Suprapubic skin (tissue), 4 donors: Measurements from ENCODE around the gene TEX51. TPM values are rescaled to one million over a fixed set of nuclear protein-coding genes. Genes with fewer than 3 reads are reported as not detected.

Source experiments
- DNase-seq, 2 donors: peaks; one replicate each; pipeline ENCODE4 v3.0.0-alpha.2; 2019; ENCODE audit warnings: low spot score in 2 of 2
- H3K27ac ChIP-seq: fragments of 200-600 bp; sonication (generic); one replicate; pipeline ENCODE4 v1.5.1; 2019
- H3K27me3 ChIP-seq: fragments of 200-600 bp; sonication (generic); one replicate; pipeline ENCODE4 v1.5.1; 2019
- H3K36me3 ChIP-seq: fragments of 200-600 bp; sonication (generic); one replicate; pipeline ENCODE4 v1.5.1; 2019
- H3K4me1 ChIP-seq: fragments of 200-600 bp; sonication (generic); one replicate; pipeline ENCODE4 v1.5.1; 2019
- H3K4me3 ChIP-seq: fragments of 200-600 bp; sonication (generic); one replicate; pipeline ENCODE4 v1.5.1; 2019; ENCODE audit warnings: mild to moderate bottlenecking
- H3K9me3 ChIP-seq: fragments of 200-600 bp; sonication (generic); one replicate; pipeline ENCODE4 v1.5.1; 2019
- EP300 ChIP-seq: sonication (generic); formaldehyde crosslinking; IDR thresholded peaks from one replicate; pipeline ENCODE4 v1.6.1; 2017; ENCODE audit warnings: antibody characterized with exemption
- POLR2A ChIP-seq, 2 donors: fragments of 450-650 bp; IDR thresholded peaks; one replicate each; pipeline ENCODE4 v1.6.1; 2017; ENCODE audit warnings: antibody characterized with exemption in 2 of 2, mild to moderate bottlenecking in 2 of 2, moderate library complexity in 2 of 2
- POLR2AphosphoS5 ChIP-seq, 3 donors: sonication (generic); formaldehyde crosslinking; IDR thresholded peaks; one replicate each; pipeline ENCODE4 v1.6.1; 2017; ENCODE audit warnings: antibody characterized with exemption in 3 of 3
- WGBS: methylation state at CpG from one replicate; pipeline ENCODE4 v1.1.5; 2018; 5-methylcytosine and 5-hydroxymethylcytosine counted together
- total RNA-seq, 4 donors: library from RNA; depleted of rRNA; stranded (reverse); fragments of >200 nt; gene quantifications; one replicate each; pipeline ENCODE4 v1.1.0, GENCODE V29; 2016
- TF ChIP-seq, protein P1 (sequence below), 2 donors: fragments of 200-600 bp in 1 of 2; fragments of 450-650 bp in 1 of 2; sonication (generic) in 1 of 2; IDR thresholded peaks; one replicate each; pipeline ENCODE4 v1.5.1; 2016 to 2019; ENCODE audit warnings: antibody characterized with exemption in 2 of 2, mild to moderate bottlenecking in 1 of 2, moderate library complexity in 1 of 2

The TEX51 gene
- not detected for total RNA-seq

DNA sequence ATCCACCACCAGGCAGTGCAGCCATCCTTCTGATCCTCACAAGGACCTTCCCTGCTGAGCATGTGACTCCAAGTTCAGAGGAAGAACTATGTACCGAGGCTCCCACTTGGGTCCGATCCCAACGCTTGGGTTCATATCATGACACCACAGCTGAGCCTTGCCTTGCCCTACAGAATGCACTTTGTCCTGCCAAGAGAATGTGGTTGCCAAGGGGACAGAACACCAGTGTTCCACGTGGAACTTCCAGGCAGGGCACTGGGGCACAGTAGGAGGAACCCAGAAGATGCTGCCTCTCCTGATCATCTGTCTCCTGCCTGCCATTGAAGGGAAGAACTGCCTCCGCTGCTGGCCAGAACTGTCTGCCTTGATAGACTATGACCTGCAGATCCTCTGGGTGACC, at the start of gene TEX51:
Gene TEX51 (plus strand): TSS at position 255 of the 400 bp plus-strand sequence. CDS start 29 bp downstream, at position 284.
- no peak for TF ChIP-seq POLR2A (IDR thresholded peaks at IDR 0.05)
- no peak for TF ChIP-seq EP300
- no peak for TF ChIP-seq POLR2AphosphoS5 (IDR thresholded peaks at IDR 0.05)
- TF ChIP-seq, protein P1, sequence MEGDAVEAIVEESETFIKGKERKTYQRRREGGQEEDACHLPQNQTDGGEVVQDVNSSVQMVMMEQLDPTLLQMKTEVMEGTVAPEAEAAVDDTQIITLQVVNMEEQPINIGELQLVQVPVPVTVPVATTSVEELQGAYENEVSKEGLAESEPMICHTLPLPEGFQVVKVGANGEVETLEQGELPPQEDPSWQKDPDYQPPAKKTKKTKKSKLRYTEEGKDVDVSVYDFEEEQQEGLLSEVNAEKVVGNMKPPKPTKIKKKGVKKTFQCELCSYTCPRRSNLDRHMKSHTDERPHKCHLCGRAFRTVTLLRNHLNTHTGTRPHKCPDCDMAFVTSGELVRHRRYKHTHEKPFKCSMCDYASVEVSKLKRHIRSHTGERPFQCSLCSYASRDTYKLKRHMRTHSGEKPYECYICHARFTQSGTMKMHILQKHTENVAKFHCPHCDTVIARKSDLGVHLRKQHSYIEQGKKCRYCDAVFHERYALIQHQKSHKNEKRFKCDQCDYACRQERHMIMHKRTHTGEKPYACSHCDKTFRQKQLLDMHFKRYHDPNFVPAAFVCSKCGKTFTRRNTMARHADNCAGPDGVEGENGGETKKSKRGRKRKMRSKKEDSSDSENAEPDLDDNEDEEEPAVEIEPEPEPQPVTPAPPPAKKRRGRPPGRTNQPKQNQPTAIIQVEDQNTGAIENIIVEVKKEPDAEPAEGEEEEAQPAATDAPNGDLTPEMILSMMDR (IDR thresholded peaks at IDR 0.05): no peak
- H3K4me3 ChIP-seq: no peak within 1 kb of the TSS
- no peaks in the 10 kb centered on the region for H3K4me1 ChIP-seq
- no peak for DNase-seq
- no peak within 1 kb of the TSS for H3K27ac ChIP-seq
- 74% methylated on average over 4 of the region's 5 CpGs for WGBS
- H3K9me3 ChIP-seq: no peaks in the 10 kb centered on the region
- H3K27me3 ChIP-seq: no peaks in the 10 kb centered on the region
- no peaks in the 10 kb centered on the region for H3K36me3 ChIP-seq

- Histone ChIP-seq H3K36me3 (no peaks in the 10 kb centered on the region), H3K27me3 (no peaks in the 10 kb centered on the region), H3K9me3 (no peaks in the 10 kb centered on the region), H3K4me3 (no peak overlapping the region), H3K4me1 (no peaks in the 10 kb centered on the region), H3K27ac (no peak overlapping the region)
- no peak for DNase-seq
- no peak for TF ChIP-seq POLR2AphosphoS5 (IDR thresholded peaks at IDR 0.05)
- TF ChIP-seq POLR2A (IDR thresholded peaks at IDR 0.05): no peak
- TF ChIP-seq, protein P1 (IDR thresholded peaks at IDR 0.05): no peak
- TF ChIP-seq EP300: no peak
- WGBS: 31% methylated on average over 2 of the region's 2 CpGs
Observed at GRCh38 chr2:126849054-126849453, 49.6 kb upstream of the TEX51 start.

- H3K4me3 ChIP-seq: no peak overlapping the region
- H3K36me3 ChIP-seq: no peaks in the 10 kb centered on the region
- 90% methylated on average over 4 of the region's 4 CpGs for WGBS
- no peaks in the 10 kb centered on the region for H3K9me3 ChIP-seq
- no peaks in the 10 kb centered on the region for H3K27me3 ChIP-seq
- no peak for TF ChIP-seq POLR2A (IDR thresholded peaks at IDR 0.05)
- no peak for TF ChIP-seq POLR2AphosphoS5 (IDR thresholded peaks at IDR 0.05)
- TF ChIP-seq EP300: no peak
- TF ChIP-seq, protein P1 (IDR thresholded peaks at IDR 0.05): no peak
- H3K27ac ChIP-seq: no peak overlapping the region
- DNase-seq: no peak
- no peaks in the 10 kb centered on the region for H3K4me1 ChIP-seq
Observed at GRCh38 chr2:126849486-126849885, 49.2 kb upstream of the TEX51 start.

DNA sequence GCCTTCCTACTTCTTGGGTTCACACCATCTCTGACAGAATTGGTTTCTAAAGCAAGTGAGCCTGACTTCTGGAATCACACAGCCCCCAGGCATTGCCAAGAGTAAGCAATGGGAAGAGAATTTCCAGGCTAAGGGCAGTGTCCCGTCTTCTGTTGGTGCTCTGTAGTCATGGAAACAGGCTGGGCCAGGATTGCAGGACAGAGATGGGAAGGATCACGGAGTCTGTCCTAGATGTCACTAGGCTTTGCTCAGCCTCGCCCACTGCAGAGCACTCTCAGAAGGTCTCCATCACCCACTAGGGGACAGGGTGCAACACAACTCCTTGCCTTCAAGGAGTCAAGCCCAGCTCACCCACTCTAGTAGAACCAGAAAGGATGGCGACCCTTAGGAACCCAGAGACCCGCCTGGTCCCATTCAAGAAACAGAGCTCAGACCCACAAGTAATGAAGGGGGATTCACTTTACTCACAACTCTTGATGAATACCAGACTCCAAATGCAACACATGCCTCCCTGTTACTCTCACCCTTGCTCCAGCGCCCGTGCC, 48.6 kb upstream of the TEX51 start:
- no peak for TF ChIP-seq EP300
- no peak for TF ChIP-seq POLR2A (IDR thresholded peaks at IDR 0.05)
- TF ChIP-seq, protein P1 (IDR thresholded peaks at IDR 0.05): no peak
- TF ChIP-seq POLR2AphosphoS5 (IDR thresholded peaks at IDR 0.05): no peak
- no peak for DNase-seq
- Histone ChIP-seq H3K4me1 (no peaks in the 10 kb centered on the region), H3K9me3 (no peaks in the 10 kb centered on the region), H3K36me3 (no peaks in the 10 kb centered on the region), H3K27me3 (no peaks in the 10 kb centered on the region), H3K4me3 (no peak overlapping the region), H3K27ac (no peak overlapping the region)
- 82% methylated on average over 7 of the region's 7 CpGs for WGBS

DNA sequence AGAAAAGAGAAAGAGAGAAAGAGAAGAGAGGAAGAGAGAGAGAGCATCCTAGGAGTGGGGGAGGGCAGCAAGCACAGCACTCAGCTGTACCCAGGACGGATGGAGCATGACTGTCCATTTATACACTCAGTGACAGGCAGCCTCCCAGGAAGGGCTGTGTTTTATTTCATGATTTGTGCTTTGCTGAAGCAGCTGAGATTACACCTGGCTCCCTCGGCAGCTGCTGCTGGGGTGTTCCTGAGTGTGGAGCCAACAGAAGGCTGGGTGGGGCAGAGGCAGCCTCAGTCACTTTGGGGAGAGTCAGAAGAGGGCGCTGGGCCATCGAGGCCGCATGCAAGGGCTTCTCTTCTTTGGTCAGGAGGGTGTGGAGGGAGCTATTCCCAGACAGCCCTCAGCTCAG, 47.8 kb upstream of the TEX51 start:
- H3K9me3 ChIP-seq: no peaks in the 10 kb centered on the region
- H3K4me3 ChIP-seq: no peak overlapping the region
- no peaks in the 10 kb centered on the region for H3K27me3 ChIP-seq
- H3K4me1 ChIP-seq: no peaks in the 10 kb centered on the region
- H3K27ac ChIP-seq: no peak overlapping the region
- WGBS: 57% methylated on average over 5 of the region's 5 CpGs
- no peak for DNase-seq
- H3K36me3 ChIP-seq: no peaks in the 10 kb centered on the region
- TF ChIP-seq EP300 (no peak), POLR2A (IDR thresholded peaks at IDR 0.05) (no peak), POLR2AphosphoS5 (IDR thresholded peaks at IDR 0.05) (no peak)
- TF ChIP-seq, protein P1 (IDR thresholded peaks at IDR 0.05): no peak
